Measurements from ENCODE around the gene TSPAN8. TPM values are rescaled to one million over a fixed set of nuclear protein-coding genes. Genes with fewer than 3 reads are reported as not detected.

The TSPAN8 gene
- total RNA-seq, 1 donor from 2014 or later: not detected

GRCh38 chr12:71144682-71145081, 13.1 kb downstream of the TSPAN8 start:
- DNase-seq (ENCODE audit: low read depth) (no peak), FAIRE-seq (no peak)
- TF ChIP-seq CTCF (IDR thresholded peaks at IDR 0.05; ENCODE audit: insufficient read depth, low read depth, low read length): no peak
- no peak for TF ChIP-seq EZH2 (IDR thresholded peaks at IDR 0.05; ENCODE audit: insufficient read depth, low read length)
- Mint-ChIP-seq H3K4me3 (ENCODE audit: unreplicated experiment) (no peak overlapping the region), H3K27ac (ENCODE audit: unreplicated experiment) (no peak overlapping the region), H3K36me3 (ENCODE audit: low read depth, unreplicated experiment) (no peaks in the 10 kb centered on the region), H3K9me3 (ENCODE audit: unreplicated experiment) (no peaks in the 10 kb centered on the region), H3K4me1 (ENCODE audit: low read depth, unreplicated experiment) (no peaks in the 10 kb centered on the region), H3K27me3 (ENCODE audit: low read depth, unreplicated experiment) (no peaks in the 10 kb centered on the region)
- no peaks in the 10 kb centered on the region for H4K20me1 ChIP-seq (ENCODE audit: insufficient read depth, low read length)
- no peak overlapping the region for H2AFZ ChIP-seq (ENCODE audit: low read depth, low read length)
- no peaks in the 10 kb centered on the region for H3K9me3 ChIP-seq (ENCODE audit: insufficient read depth, low read depth, low read length)
- H3K4me1 ChIP-seq (ENCODE audit: insufficient read depth, low read length): no peaks in the 10 kb centered on the region
- no peak overlapping the region for H3K4me3 ChIP-seq (ENCODE audit: insufficient read depth, low read depth, low read length)
- no peak overlapping the region for H3K9ac ChIP-seq (ENCODE audit: low read length)
- no peak overlapping the region for H3K4me2 ChIP-seq (ENCODE audit: low read length)
- H3K79me2 ChIP-seq (ENCODE audit: insufficient read depth, low read length): no peaks in the 10 kb centered on the region
- no peaks in the 10 kb centered on the region for H3K27me3 ChIP-seq (ENCODE audit: insufficient read depth, low read length)
- no peak overlapping the region for H3K27ac ChIP-seq (ENCODE audit: low read depth, low read length)
- no peaks in the 10 kb centered on the region for H3K36me3 ChIP-seq (ENCODE audit: insufficient read depth, low read length)

- H3K4me1 ChIP-seq (ENCODE audit: insufficient read depth, low read length): no peaks in the 10 kb centered on the region
- no peak overlapping the region for H3K4me3 Mint-ChIP-seq (ENCODE audit: unreplicated experiment)
- no peak for TF ChIP-seq CTCF (IDR thresholded peaks at IDR 0.05; ENCODE audit: insufficient read depth, low read depth, low read length)
- no peak for TF ChIP-seq EZH2 (IDR thresholded peaks at IDR 0.05; ENCODE audit: insufficient read depth, low read length)
- H3K9ac ChIP-seq (ENCODE audit: low read length): no peak overlapping the region
- no peaks in the 10 kb centered on the region for H3K36me3 Mint-ChIP-seq (ENCODE audit: low read depth, unreplicated experiment)
- H3K4me3 ChIP-seq (ENCODE audit: insufficient read depth, low read depth, low read length): no peak overlapping the region
- H3K27ac ChIP-seq (ENCODE audit: low read depth, low read length): no peak overlapping the region
- H3K9me3 Mint-ChIP-seq (ENCODE audit: unreplicated experiment): no peaks in the 10 kb centered on the region
- H3K27me3 Mint-ChIP-seq (ENCODE audit: low read depth, unreplicated experiment): no peaks in the 10 kb centered on the region
- H3K27me3 ChIP-seq (ENCODE audit: insufficient read depth, low read length): no peaks in the 10 kb centered on the region
- H3K27ac Mint-ChIP-seq (ENCODE audit: unreplicated experiment): no peak overlapping the region
- H2AFZ ChIP-seq (ENCODE audit: low read depth, low read length): no peak overlapping the region
- no peaks in the 10 kb centered on the region for H3K79me2 ChIP-seq (ENCODE audit: insufficient read depth, low read length)
- no peaks in the 10 kb centered on the region for H4K20me1 ChIP-seq (ENCODE audit: insufficient read depth, low read length)
- no peaks in the 10 kb centered on the region for H3K9me3 ChIP-seq (ENCODE audit: insufficient read depth, low read depth, low read length)
- no peak for FAIRE-seq
- no peak for DNase-seq (ENCODE audit: low read depth)
- H3K4me2 ChIP-seq (ENCODE audit: low read length): no peak overlapping the region
- no peaks in the 10 kb centered on the region for H3K36me3 ChIP-seq (ENCODE audit: insufficient read depth, low read length)
- no peaks in the 10 kb centered on the region for H3K4me1 Mint-ChIP-seq (ENCODE audit: low read depth, unreplicated experiment)
Measured at GRCh38 chr12:71142956-71143355, 14.8 kb downstream of the TSPAN8 start.

GRCh38 chr12:71142016-71142415, 15.8 kb downstream of the TSPAN8 start:
- Histone ChIP-seq H4K20me1 (ENCODE audit: insufficient read depth, low read length) (no peaks in the 10 kb centered on the region), H3K4me3 (ENCODE audit: insufficient read depth, low read depth, low read length) (no peak overlapping the region), H3K9ac (ENCODE audit: low read length) (no peak overlapping the region), H3K27ac (ENCODE audit: low read depth, low read length) (no peak overlapping the region), H3K4me1 (ENCODE audit: insufficient read depth, low read length) (no peaks in the 10 kb centered on the region), H3K27me3 (ENCODE audit: insufficient read depth, low read length) (no peaks in the 10 kb centered on the region), H3K9me3 (ENCODE audit: insufficient read depth, low read depth, low read length) (no peaks in the 10 kb centered on the region), H3K36me3 (ENCODE audit: insufficient read depth, low read length) (no peaks in the 10 kb centered on the region), H3K79me2 (ENCODE audit: insufficient read depth, low read length) (no peaks in the 10 kb centered on the region), H3K4me2 (ENCODE audit: low read length) (no peak overlapping the region), H2AFZ (ENCODE audit: low read depth, low read length) (no peak overlapping the region)
- TF ChIP-seq CTCF (IDR thresholded peaks at IDR 0.05; ENCODE audit: insufficient read depth, low read depth, low read length) (no peak), EZH2 (IDR thresholded peaks at IDR 0.05; ENCODE audit: insufficient read depth, low read length) (no peak)
- Mint-ChIP-seq H3K27me3 (ENCODE audit: low read depth, unreplicated experiment) (no peaks in the 10 kb centered on the region), H3K9me3 (ENCODE audit: unreplicated experiment) (no peaks in the 10 kb centered on the region), H3K4me3 (ENCODE audit: unreplicated experiment) (no peak overlapping the region), H3K27ac (ENCODE audit: unreplicated experiment) (no peak overlapping the region), H3K4me1 (ENCODE audit: low read depth, unreplicated experiment) (no peaks in the 10 kb centered on the region), H3K36me3 (ENCODE audit: low read depth, unreplicated experiment) (no peaks in the 10 kb centered on the region)
- no peak for DNase-seq (ENCODE audit: low read depth)
- no peak for FAIRE-seq

All from astrocyte (in vitro differentiated cells and primary cell).